Measurements from ENCODE around the gene UGT1A9. TPM values are rescaled to one million over a fixed set of nuclear protein-coding genes. Genes with fewer than 3 reads are reported as not detected.
"Not testable (repeated sequence)": the region's sequence is repeated elsewhere in the genome, so short reads cannot be mapped to it uniquely, and the experiment has no call there.

UGT1A9 gene
- polyA plus RNA-seq, 3 donors from 2014 or later: not detected

DNA sequence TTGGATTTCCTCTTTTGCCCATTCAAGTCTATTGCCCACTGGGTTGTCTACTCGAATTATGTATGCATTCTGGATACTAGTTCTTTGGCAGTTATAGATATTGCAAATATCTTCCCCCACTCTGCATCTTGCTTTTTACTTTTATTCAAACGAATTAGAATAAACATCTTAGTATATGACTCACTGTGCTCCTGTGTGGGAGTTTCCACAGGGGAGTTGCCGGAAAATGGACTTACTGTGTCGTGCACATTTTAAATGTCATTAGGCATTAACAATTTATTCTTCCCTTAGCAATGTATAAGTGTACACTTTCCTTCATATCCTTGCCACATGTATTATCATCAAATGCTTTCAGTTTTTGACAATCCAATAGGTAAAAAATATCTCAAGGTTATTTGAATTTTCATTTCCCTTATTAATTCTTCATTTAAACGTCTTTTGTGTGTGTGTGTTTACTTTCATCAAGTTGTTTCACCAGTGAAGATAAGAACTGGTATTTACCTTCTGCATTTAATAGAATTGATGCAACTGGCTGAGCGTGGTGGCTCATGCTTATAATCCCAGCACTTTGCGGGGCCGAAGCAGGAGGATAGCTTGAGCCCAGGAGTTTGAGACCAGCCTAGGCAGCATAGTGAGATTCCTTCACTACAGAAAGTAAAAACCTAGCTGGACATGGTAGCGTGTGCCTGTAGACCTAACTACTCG, 36.4 kb downstream of the UGT1A9 start:
- H3K9me3 Mint-ChIP-seq: peaks cover 0 to 6% (median 3%) of the 10 kb centered on the region in 6 donors
- peaks cover 0 to 3% (median 0%) of the 10 kb centered on the region in 3 donors for H3K36me3 Mint-ChIP-seq
- DNase-seq: no peak
- H3K27ac Mint-ChIP-seq: no peak overlapping the region
- H3K27me3 Mint-ChIP-seq (ENCODE audit: low read depth in 3 of 3): peaks cover 0 to 15% (median 2%) of the 10 kb centered on the region in 3 donors
- no peak overlapping the region for H3K4me3 Mint-ChIP-seq
- no peaks in the 10 kb centered on the region for H3K4me1 Mint-ChIP-seq

DNA sequence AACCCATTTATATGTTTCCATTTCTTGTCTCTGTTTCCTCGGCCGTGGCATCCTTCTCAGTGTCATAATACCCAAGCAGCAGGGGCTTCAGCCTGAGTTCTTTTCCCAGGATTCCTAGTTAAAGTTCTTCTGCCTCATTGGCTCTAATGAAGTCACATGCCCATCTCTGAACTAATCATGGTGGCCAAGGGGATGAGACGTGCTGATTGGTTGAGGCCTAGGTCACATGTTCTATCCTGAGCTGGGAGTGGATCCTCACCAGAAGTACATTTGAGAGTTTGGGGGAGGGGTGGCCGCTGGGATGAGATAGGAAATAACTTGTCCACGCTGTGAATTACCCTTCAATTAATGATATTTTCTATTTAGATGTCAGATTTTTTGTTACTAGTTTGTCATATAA, 37.2 kb downstream of the UGT1A9 start:
- Mint-ChIP-seq H3K9me3 (peaks cover 0 to 6% (median 3%) of the 10 kb centered on the region in 6 donors), H3K4me3 (no peak overlapping the region), H3K27me3 (ENCODE audit: low read depth in 3 of 3) (peaks cover 0 to 20% (median 2%) of the 10 kb centered on the region in 3 donors), H3K27ac (no peak overlapping the region), H3K4me1 (no peaks in the 10 kb centered on the region), H3K36me3 (peaks cover 0 to 3% (median 0%) of the 10 kb centered on the region in 3 donors)
- no peak for DNase-seq

DNA sequence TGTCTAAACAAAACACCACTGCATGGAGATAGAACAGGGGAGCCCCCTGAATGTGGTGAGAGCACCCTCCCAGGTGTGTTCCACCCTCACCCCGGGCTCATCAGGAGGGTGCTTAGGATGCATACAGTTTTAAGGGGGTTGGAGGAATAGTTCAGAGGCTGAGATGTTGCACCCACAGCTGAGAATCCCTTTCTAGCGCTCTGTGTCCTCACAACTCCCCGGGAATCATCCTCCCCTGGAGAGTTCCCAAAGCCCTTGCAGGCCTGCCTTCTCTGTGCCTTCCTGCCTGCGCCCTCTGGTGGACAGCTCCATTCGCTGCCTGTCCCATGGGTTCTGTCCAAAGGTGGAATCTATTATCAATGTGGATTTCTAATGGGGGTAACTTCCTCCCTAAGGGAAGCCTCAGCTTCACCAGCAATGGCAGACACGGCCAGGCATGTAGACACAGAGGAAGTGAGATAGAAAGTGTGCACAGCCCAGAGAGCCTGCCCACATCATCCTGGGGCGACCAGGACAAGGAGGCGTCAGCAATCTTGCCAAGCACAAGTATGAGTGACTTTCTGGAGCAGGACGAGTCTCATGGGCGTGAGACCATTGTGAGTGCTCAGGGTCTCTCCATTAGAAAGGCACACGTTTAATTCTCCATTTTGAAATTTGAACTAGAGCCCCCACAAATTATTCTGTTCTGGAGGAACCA, 39.8 kb downstream of the UGT1A9 start:
- H3K27ac Mint-ChIP-seq: no peak overlapping the region
- H3K27me3 Mint-ChIP-seq (ENCODE audit: low read depth in 3 of 3): peaks cover 0 to 19% (median 2%) of the 10 kb centered on the region in 3 donors
- H3K4me1 Mint-ChIP-seq: no peaks in the 10 kb centered on the region
- H3K9me3 Mint-ChIP-seq: peaks cover 0 to 2% (median 0%) of the 10 kb centered on the region in 6 donors
- peak; percentile 41 to 48 (median 46) for DNase-seq
- H3K4me3 Mint-ChIP-seq: no peak overlapping the region
- H3K36me3 Mint-ChIP-seq: no peaks in the 10 kb centered on the region

DNA sequence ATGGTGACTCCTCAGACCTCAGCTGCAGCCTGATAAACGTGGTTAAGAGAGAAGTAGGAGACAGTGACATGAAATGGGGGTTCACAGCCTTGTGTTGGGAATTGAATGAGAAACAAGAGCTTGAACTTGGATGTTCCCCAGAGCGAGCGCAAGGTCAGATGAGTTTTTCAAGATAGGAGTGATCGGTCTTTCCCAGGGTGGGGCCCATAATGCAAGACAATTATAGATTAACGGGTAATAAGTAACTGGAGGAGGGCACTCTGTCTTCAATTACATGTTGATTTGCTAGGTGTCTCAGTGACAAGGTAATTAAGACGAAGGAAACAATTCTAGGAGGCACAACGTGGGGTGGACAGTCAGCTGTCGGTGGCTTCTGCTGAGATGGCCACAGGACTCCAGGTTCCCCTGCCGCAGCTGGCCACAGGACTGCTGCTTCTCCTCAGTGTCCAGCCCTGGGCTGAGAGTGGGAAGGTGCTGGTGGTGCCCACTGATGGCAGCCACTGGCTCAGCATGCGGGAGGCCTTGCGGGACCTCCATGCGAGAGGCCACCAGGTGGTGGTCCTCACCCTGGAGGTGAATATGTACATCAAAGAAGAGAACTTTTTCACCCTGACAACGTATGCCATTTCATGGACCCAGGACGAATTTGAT, 41.0 kb downstream of the UGT1A9 start, which contains the start of gene UGT1A5:
UGT1A5 (plus strand) TSS at position 297 of the 651 bp plus-strand sequence; CDS start at position 382, 85 bp downstream.
- DNase-seq: no peak
- Mint-ChIP-seq H3K4me1 (no peaks in the 10 kb centered on the region), H3K27ac (no peak within 1 kb of the TSS), H3K36me3 (no peaks in the 10 kb centered on the region), H3K4me3 (no peak within 1 kb of the TSS), H3K27me3 (ENCODE audit: low read depth in 3 of 3) (peaks cover 0 to 15% (median 2%) of the 10 kb centered on the region in 3 donors), H3K9me3 (peaks cover 0 to 2% (median 0%) of the 10 kb centered on the region in 6 donors)

DNA sequence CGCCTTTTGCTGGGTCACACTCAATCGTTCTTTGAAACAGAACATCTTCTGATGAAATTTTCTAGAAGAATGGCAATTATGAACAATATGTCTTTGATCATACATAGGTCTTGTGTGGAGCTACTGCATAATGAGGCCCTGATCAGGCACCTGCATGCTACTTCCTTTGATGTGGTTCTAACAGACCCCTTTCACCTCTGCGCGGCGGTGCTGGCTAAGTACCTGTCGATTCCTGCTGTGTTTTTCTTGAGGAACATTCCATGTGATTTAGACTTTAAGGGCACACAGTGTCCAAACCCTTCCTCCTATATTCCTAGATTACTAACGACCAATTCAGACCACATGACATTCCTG, 41.5 kb downstream of the UGT1A9 start:
- no peaks in the 10 kb centered on the region for H3K4me1 Mint-ChIP-seq
- H3K9me3 Mint-ChIP-seq: peaks cover 0 to 2% (median 0%) of the 10 kb centered on the region in 6 donors
- peaks cover 0 to 15% (median 4%) of the 10 kb centered on the region in 3 donors for H3K27me3 Mint-ChIP-seq (ENCODE audit: low read depth in 3 of 3)
- no peaks in the 10 kb centered on the region for H3K36me3 Mint-ChIP-seq
- no peak for DNase-seq
- no peak overlapping the region for H3K27ac Mint-ChIP-seq
- no peak overlapping the region for H3K4me3 Mint-ChIP-seq

DNA sequence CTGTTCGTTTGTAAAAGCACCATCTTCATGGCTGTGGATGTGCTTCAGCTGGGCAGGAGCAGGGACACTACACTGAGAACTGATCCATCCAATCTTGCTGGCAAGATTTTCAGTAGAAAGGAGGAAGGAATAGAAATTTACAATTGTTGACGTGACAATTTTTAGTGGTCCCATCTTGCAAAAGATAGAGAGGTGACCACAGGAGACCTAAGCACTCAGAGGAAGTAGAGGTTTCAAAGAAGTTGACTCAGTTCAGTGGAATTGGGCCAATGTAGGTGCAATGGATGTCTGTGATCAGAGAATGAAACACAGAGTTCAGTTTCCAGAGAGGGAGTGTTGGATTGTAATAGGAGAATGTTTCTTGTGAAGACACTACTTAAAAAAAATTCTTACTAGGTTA, 42.4 kb downstream of the UGT1A9 start:
- DNase-seq: no peak
- H3K27me3 Mint-ChIP-seq (ENCODE audit: low read depth in 3 of 3): peaks cover 1 to 13% (median 7%) of the 10 kb centered on the region in 3 donors
- H3K27ac Mint-ChIP-seq: no peak overlapping the region
- H3K9me3 Mint-ChIP-seq: peaks cover 0 to 4% (median 0%) of the 10 kb centered on the region in 6 donors
- H3K4me3 Mint-ChIP-seq: no peak overlapping the region
- H3K4me1 Mint-ChIP-seq: no peaks in the 10 kb centered on the region
- no peaks in the 10 kb centered on the region for H3K36me3 Mint-ChIP-seq

DNA sequence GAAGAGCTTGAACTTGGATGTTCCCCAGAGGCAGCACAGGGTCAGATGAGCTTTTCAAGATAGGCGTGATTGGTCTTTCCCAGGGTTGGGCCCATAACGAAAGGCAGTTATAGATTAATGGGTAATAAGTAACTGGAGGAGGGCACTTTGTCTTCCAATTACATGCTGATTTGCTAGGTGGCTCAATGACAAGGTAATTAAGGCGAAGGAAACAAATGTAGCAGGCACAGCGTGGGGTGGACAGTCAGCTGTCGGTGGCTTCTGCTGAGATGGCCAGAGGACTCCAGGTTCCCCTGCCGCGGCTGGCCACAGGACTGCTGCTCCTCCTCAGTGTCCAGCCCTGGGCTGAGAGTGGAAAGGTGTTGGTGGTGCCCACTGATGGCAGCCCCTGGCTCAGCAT, 46.9 kb downstream of the UGT1A9 start, which contains the start of gene UGT1A4:
UGT1A4 (plus strand) TSS at position 185 of the 400 bp plus-strand sequence; CDS start at position 270, 85 bp downstream.
- H3K9me3 Mint-ChIP-seq: peaks cover 0 to 2% (median 0%) of the 10 kb centered on the region in 6 donors
- no peak for DNase-seq
- no peak within 1 kb of the TSS for H3K4me3 Mint-ChIP-seq
- no peaks in the 10 kb centered on the region for H3K4me1 Mint-ChIP-seq
- H3K36me3 Mint-ChIP-seq: no peaks in the 10 kb centered on the region
- H3K27ac Mint-ChIP-seq: no peak within 1 kb of the TSS
- H3K27me3 Mint-ChIP-seq (ENCODE audit: low read depth in 3 of 3): peaks cover 1 to 8% (median 4%) of the 10 kb centered on the region in 3 donors

DNA sequence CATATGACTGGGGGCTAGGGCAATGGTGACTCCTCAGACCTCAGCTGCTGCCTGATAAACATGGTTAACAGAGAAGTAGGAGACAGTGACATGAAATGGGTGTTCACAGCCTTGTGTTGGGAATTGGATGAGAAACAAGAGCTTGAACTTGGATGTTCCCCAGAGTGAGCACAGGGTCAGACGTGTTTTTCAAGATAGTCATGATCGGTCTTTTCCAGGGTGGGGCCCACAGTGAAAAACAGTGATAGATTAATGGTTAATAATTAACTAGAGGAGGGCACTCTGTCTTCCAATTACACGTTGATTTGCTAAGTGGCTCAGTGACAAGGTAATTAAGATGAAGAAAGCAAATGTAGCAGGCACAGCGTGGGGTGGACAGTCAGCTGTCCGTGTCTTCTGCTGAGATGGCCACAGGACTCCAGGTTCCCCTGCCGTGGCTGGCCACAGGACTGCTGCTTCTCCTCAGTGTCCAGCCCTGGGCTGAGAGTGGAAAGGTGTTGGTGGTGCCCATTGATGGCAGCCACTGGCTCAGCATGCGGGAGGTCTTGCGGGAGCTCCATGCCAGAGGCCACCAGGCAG, 57.1 kb downstream of the UGT1A9 start, which contains the start of gene UGT1A3:
UGT1A3 (plus strand) TSS at position 320 of the 579 bp plus-strand sequence; CDS start at position 405, 85 bp downstream.
- Mint-ChIP-seq H3K36me3 (no peaks in the 10 kb centered on the region), H3K27me3 (ENCODE audit: low read depth in 3 of 3) (peaks cover 2 to 15% (median 8%) of the 10 kb centered on the region in 3 donors), H3K4me1 (no peaks in the 10 kb centered on the region), H3K9me3 (no peaks in the 10 kb centered on the region), H3K27ac (no peak within 1 kb of the TSS), H3K4me3 (no peak within 1 kb of the TSS)
- DNase-seq: no peak

DNA sequence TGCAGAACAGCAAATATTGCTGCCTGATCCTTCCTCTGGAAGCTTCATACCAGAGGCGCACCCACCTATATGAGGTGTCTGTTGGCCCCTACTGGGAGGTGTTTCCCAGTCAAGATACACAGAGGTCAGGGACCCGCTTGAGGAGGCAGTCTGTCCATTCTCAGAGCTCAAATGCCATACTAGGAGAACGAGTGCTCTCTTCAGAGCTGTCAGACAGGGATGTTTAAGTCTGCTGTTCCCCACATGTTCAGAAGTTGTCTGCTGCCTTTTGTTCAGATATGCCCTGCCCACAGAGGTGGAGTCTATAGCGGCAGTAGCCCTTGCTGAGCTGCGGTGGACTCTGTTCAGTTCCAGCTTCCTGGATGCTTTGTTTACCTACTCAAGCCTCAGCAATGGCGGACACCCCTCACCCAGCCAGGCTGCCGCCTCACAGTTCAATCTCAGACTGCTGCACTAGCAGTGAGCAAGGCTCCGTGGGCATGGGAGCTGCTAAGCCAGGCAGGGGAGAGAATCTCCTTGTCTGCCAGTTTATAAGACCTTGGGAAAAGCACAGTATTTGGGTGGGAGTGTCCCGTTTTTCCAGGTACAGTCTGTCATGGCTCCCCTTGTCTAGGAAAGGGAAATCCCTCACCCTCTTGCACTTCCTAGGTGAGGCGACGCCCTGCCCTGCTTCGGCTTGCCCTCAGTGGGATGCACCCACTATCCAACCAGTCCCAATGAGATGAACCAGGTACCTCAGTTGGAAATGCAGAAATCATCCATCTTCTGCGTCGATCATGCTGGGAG, 65.4 kb downstream of the UGT1A9 start:
- H3K36me3 Mint-ChIP-seq, DNase-seq, H3K9me3 Mint-ChIP-seq, H3K4me1 Mint-ChIP-seq, H3K4me3 Mint-ChIP-seq, H3K27ac Mint-ChIP-seq: not testable (repeated sequence)
- H3K27me3 Mint-ChIP-seq (ENCODE audit: low read depth in 3 of 3): peaks cover 3 to 28% (median 11%) of the 10 kb centered on the region in 3 donors

DNA sequence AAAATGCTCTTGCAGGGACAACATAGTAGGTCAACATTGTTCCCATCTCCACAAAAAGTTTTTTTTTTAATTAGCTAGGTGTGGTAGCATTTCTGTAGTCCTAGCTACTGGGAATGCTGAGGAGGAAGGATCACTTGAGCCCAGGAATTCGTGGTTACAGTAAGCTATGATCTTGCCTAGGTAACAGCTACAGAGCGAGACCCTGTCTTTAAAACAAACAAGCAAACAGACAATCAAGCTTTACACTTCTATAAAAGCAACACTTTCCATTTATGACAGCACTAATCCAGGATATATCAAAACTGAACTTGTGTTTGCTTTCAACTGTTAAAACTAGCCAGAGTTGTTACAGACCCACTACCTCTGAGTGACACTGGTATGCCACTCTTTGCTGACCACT, 69.2 kb downstream of the UGT1A9 start:
- DNase-seq: no peak
- Mint-ChIP-seq H3K27me3 (ENCODE audit: low read depth in 3 of 3) (peaks cover 3 to 8% (median 5%) of the 10 kb centered on the region in 3 donors), H3K36me3 (no peaks in the 10 kb centered on the region), H3K9me3 (no peaks in the 10 kb centered on the region), H3K4me3 (no peak overlapping the region), H3K27ac (no peak overlapping the region), H3K4me1 (no peaks in the 10 kb centered on the region)

DNA sequence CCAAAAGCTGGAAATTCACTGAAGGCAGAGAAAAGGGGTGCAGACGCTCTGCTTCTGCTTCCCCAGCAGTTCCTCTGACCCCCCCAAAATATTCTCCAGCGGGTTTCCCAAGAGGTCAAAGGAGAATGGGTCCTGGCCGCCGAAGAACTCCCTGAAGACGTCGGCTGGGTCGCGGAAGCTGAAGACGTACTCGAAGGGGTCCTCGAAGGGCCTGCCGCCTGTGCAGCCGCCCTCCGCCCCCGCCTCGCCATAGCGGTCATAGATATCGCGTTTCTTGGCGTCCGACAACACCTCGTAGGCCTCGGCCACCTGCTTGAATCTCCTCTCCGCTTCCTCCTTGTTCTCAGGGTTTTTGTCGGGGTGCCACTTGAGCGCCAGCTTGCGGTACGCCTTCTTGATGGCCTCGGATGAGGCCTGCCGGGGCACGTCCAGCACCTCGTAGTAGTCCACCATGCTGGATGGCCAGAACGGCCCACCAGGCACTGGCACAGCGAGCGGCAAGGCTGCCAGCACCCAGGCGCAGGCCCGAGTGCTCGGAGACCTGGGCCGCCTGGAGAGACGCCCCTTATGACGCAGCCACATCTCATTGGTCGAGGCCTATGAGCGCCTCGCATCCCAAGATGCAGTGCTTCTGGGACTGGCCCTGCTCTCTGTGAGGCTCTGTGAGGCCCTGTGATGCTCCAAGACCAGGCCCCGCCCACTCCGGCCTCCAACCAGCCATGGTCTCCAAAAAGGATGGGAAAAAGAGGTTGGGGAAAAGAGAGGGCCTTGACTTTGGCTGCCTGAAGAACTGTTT, 72.0 kb downstream of the UGT1A9 start:
- H3K9me3 Mint-ChIP-seq: no peaks in the 10 kb centered on the region

DNA sequence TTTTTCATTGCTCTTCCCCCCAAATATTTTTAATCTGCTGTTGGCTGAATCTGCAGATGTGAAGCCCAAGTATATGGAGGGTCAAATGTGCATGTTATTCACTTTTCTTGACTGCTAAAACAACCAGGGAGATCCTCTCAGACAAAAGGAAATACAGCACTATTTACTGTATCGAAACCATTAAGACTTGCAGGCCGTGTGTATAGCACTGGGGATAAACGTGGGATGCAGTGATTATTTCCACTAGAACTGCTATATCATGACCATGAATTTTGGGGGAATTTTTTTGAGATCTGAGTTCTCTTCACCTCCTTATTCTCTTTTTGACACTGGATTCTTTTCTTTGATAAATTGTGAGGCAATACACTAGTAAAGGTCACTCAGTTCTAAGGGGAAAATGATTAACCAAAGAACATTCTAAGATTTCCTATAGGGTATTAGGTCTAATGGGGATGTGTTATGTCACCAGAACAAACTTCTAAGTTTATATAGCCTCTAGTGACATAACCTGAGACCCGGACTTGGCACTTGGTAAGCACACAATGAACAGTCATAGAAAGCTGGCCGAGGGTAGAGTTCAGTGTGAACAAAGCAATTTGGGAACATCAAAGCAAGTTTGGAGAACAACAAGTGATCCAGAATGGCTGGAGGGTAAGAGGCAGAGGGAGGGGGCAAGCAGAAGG, 73.5 kb downstream of the UGT1A9 start:
- Mint-ChIP-seq H3K36me3 (no peaks in the 10 kb centered on the region), H3K27ac (no peak overlapping the region), H3K27me3 (ENCODE audit: low read depth in 3 of 3) (peaks cover 0 to 7% (median 4%) of the 10 kb centered on the region in 3 donors), H3K9me3 (peaks cover 0 to 5% (median under 1%) of the 10 kb centered on the region in 6 donors), H3K4me1 (no peaks in the 10 kb centered on the region), H3K4me3 (no peak overlapping the region)
- no peak for DNase-seq

More for the DNA sequence above, 72.0 kb downstream of the UGT1A9 start:
- Mint-ChIP-seq H3K4me1 (no peaks in the 10 kb centered on the region), H3K36me3 (no peaks in the 10 kb centered on the region), H3K27me3 (ENCODE audit: low read depth in 3 of 3) (peaks cover 3 to 5% (median 4%) of the 10 kb centered on the region in 3 donors), H3K27ac (no peak overlapping the region), H3K4me3 (no peak overlapping the region)
- no peak for DNase-seq
